Transverse colon (tissue), 4 donors: Measurements from ENCODE around the gene BRF1. TPM values are rescaled to one million over a fixed set of nuclear protein-coding genes. Genes with fewer than 3 reads are reported as not detected.

Source experiments
- DNase-seq: peaks from one replicate; pipeline ENCODE4 v3.0.0-alpha.2; 2019
- H3K27ac ChIP-seq, 4 donors: fragments of 200-600 bp; sonication (generic); 2 replicates each; pipeline ENCODE4 v1.5.1; 2016 to 2018; ENCODE audit warnings: inconsistent platforms in 4 of 4
- H3K27me3 ChIP-seq: fragments of 200-600 bp; sonication (generic); 2 replicates; pipeline ENCODE4 v1.5.1; 2017; ENCODE audit warnings: inconsistent platforms
- H3K36me3 ChIP-seq, 4 donors: fragments of 200-600 bp; sonication (generic); 2 replicates each; pipeline ENCODE4 v1.5.1; 2017 to 2019; ENCODE audit warnings: inconsistent platforms in 4 of 4
- H3K4me1 ChIP-seq, 4 donors: fragments of 200-600 bp; sonication (generic); 2 replicates each; pipeline ENCODE4 v1.5.1; 2017 to 2020; ENCODE audit warnings: inconsistent platforms in 4 of 4
- H3K4me3 ChIP-seq, 4 donors: fragments of 200-600 bp; sonication (generic); 1 replicate in 1 of 4; 2 replicates in 3 of 4; pipeline versions ENCODE4 v1.5.1 to v1.6.1; 2017 to 2019; ENCODE audit warnings: inconsistent platforms in 4 of 4
- H3K9me3 ChIP-seq, 2 donors: fragments of 200-600 bp; sonication (generic); 2 replicates each; pipeline ENCODE4 v1.5.1; 2017 to 2019; ENCODE audit warnings: inconsistent platforms in 2 of 2
- EP300 ChIP-seq: sonication (generic); formaldehyde crosslinking; IDR thresholded peaks from one replicate; pipeline ENCODE4 v1.6.1; 2017; ENCODE audit warnings: antibody characterized with exemption, low read depth
- POLR2A ChIP-seq: fragments of 450-650 bp; IDR thresholded peaks from one replicate; pipeline ENCODE4 v1.6.1; 2016; ENCODE audit warnings: antibody characterized with exemption, mild to moderate bottlenecking, moderate library complexity
- POLR2AphosphoS5 ChIP-seq, 3 donors: sonication (generic); formaldehyde crosslinking; IDR thresholded peaks; one replicate each; pipeline ENCODE4 v1.6.1; 2016; ENCODE audit warnings: antibody characterized with exemption in 3 of 3
- WGBS, 2 donors: methylation state at CpG; one replicate each; pipeline ENCODE4 v1.1.5; 2018; ENCODE audit warnings: low coverage in 1 of 2; 5-methylcytosine and 5-hydroxymethylcytosine counted together
- in situ Hi-C, 4 donors: fragments of 200-750 bp; cut with MboI; loops; one replicate each; pipeline versions ENCODE4 v1.15.0 to v1.15.1; 2017; ENCODE audit warnings: low sequenced_read_pairs in 3 of 4, low pct_ligation_motif_present in 1 of 4, low pct_unique_long_range_greater_than_20kb in 1 of 4
- intact Hi-C: fragments of 100-400 bp; cut with DNase I; formaldehyde crosslinking; loops from one replicate; pipeline ENCODE4 v1.15.1; 2023; ENCODE audit warnings: low total_unique reads
- total RNA-seq, 4 donors: library from RNA; depleted of rRNA; stranded (reverse); fragments of >200 nt; gene quantifications; one replicate each; pipeline ENCODE4 v1.1.0, GENCODE V29; 2016
- TF ChIP-seq, protein P1 (sequence below), 5 experiments: fragments of 200-600 bp in 3 of 5; fragments of 450-650 bp in 2 of 5; sonication (generic) in 3 of 5; IDR thresholded peaks; 1 replicate in 2 of 5; 2 replicates in 3 of 5; pipeline ENCODE4 v1.5.1; 2016 to 2017; ENCODE audit warnings: antibody characterized with exemption in 5 of 5, inconsistent platforms in 3 of 5, mild to moderate bottlenecking in 2 of 5, moderate library complexity in 1 of 5

Gene BRF1
- total RNA-seq, 4 donors from 2014 or later = 36.2 to 93.9 (median 62.6) TPM

DNA sequence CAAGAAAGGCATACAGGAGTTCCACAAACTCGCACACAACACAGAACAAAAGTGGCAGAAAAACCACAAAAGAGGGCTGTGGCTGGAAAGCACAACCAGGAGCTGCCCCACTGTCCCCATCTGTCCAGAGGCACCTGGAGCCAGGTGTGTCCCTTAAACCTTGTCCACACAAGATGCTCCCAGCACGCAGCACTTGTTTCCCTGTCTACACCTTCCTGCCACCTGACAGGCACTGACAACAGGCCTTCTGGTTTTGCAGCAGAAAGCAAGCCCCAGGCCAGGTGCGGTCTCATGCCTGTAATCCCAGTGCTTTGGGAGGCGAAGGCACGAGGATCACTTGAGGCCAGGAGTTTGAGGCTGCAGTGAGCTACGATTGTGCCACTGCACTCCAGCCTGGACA is 48.9 kb downstream of the BRF1 start:
- in situ Hi-C loops = no loop called here
- WGBS, 2 donors = 80 to 86% methylated on average over 1 to 6 of the region's 6 CpGs
- H3K36me3 ChIP-seq = no peaks in the 10 kb centered on the region
- H3K27ac ChIP-seq = no peak overlapping the region
- DNase-seq = no peak
- no peaks in the 10 kb centered on the region for H3K27me3 ChIP-seq
- TF ChIP-seq, protein P1, sequence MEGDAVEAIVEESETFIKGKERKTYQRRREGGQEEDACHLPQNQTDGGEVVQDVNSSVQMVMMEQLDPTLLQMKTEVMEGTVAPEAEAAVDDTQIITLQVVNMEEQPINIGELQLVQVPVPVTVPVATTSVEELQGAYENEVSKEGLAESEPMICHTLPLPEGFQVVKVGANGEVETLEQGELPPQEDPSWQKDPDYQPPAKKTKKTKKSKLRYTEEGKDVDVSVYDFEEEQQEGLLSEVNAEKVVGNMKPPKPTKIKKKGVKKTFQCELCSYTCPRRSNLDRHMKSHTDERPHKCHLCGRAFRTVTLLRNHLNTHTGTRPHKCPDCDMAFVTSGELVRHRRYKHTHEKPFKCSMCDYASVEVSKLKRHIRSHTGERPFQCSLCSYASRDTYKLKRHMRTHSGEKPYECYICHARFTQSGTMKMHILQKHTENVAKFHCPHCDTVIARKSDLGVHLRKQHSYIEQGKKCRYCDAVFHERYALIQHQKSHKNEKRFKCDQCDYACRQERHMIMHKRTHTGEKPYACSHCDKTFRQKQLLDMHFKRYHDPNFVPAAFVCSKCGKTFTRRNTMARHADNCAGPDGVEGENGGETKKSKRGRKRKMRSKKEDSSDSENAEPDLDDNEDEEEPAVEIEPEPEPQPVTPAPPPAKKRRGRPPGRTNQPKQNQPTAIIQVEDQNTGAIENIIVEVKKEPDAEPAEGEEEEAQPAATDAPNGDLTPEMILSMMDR (IDR thresholded peaks at IDR 0.05) = no peak
- no peak for TF ChIP-seq POLR2A
- no peak for TF ChIP-seq EP300
- no peak for TF ChIP-seq POLR2AphosphoS5 (IDR thresholded peaks at IDR 0.05)
- intact Hi-C loops = no loop called here
- H3K4me3 ChIP-seq = no peak overlapping the region
- peaks cover 11 to 24% (median 19%) of the 10 kb centered on the region in 4 donors for H3K4me1 ChIP-seq
- no peaks in the 10 kb centered on the region for H3K9me3 ChIP-seq

DNA sequence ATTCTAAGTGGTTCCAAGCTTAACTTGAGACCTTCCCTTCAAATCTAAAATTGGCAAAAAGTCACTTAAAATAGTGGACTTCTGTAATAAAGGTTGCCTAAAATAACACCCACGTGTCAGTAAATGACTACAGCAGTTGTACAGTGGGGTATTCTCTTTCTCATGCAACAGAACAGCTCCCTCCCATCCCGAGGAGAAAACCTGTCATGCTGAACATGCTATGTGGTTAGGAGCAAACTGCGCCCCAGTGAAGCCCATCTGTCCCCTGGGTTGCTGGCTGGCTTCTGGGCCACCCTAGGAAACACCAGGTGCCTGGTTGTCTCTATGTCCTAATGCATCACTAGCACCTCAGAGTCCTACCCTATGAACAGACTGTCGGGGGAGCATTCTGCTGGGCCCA is 49.8 kb downstream of the BRF1 start:
- Histone ChIP-seq H3K9me3 (no peaks in the 10 kb centered on the region), H3K27ac (no peak overlapping the region), H3K27me3 (no peaks in the 10 kb centered on the region), H3K4me1 (peaks cover 11 to 24% (median 17%) of the 10 kb centered on the region in 4 donors), H3K36me3 (no peaks in the 10 kb centered on the region), H3K4me3 (no peak overlapping the region)
- intact Hi-C loops = no loop called here
- TF ChIP-seq POLR2AphosphoS5 (IDR thresholded peaks at IDR 0.05) (no peak), POLR2A (no peak), EP300 (no peak)
- TF ChIP-seq, protein P1 (IDR thresholded peaks at IDR 0.05) = no peak
- DNase-seq = no peak
- WGBS, 2 donors = 70% methylated on average over 3 of the region's 4 CpGs; no CpG with 5 or more reads in 1 of the 2 donors
- in situ Hi-C loops = no loop called here

DNA sequence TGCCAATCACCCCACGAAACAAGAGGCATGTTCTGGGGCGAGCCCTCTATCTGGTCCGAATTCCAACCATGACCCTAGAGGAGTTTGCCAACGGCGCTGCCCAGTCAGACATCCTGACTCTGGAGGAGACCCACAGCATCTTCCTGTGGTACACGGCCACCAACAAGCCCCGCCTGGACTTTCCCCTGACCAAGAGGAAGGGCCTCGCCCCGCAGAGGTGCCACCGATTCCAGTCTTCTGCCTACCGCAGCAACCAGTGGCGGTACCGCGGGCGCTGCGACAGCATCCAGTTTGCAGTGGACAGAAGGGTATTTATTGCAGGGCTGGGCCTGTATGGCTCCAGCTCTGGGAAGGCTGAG is 50.8 kb downstream of the BRF1 start:
- TF ChIP-seq EP300 (no peak), POLR2A (no peak), POLR2AphosphoS5 (IDR thresholded peaks at IDR 0.05) (no peak)
- TF ChIP-seq, protein P1 (IDR thresholded peaks at IDR 0.05) = no peak
- H3K27ac ChIP-seq = peak overlapping the region in 1 of 4 donors; percentile 94
- no peaks in the 10 kb centered on the region for H3K27me3 ChIP-seq
- intact Hi-C loops = no loop called here
- WGBS, 2 donors = 94% methylated on average over 12 of the region's 16 CpGs; no CpG with 5 or more reads in 1 of the 2 donors
- H3K4me1 ChIP-seq = peaks cover 11 to 24% (median 17%) of the 10 kb centered on the region in 4 donors
- no peak for DNase-seq
- H3K9me3 ChIP-seq = no peaks in the 10 kb centered on the region
- H3K4me3 ChIP-seq = no peak overlapping the region
- no peaks in the 10 kb centered on the region for H3K36me3 ChIP-seq
- in situ Hi-C loops = no loop called here

DNA sequence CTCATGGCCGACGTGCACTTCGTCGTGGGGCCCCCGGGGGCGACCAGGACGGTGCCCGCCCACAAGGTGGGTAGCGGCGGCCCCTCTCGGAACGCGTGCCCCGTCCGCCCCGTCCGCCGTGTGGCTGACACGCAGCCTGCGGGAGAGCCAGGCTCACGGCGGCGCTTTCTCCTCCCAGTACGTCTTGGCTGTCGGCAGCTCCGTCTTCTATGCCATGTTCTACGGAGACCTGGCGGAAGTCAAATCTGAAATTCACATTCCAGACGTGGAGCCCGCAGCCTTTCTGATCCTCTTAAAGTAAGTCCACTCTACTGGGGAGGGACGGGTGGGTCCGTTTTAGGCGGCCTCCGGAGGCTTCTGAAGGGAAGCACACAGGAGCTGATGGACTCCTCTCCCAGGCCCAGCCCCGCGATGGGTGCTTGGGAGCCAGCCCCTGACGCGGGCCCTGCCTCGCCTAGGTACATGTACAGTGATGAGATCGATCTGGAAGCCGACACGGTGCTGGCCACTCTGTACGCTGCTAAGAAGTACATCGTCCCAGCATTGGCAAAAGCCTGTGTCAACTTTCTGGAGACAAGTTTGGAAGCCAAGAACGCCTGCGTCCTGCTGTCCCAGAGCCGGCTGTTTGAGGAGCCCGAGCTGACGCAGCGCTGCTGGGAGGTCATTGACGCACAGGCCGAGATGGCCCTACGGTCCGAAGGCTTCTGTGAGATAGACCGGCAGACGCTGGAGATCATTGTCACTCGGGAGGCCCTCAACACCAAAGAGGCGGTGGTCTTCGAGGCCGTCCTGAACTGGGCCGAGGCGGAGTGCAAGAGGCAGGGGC is 51.4 kb downstream of the BRF1 start:
- 60% methylated on average over 43 of the region's 62 CpGs; no CpG with 5 or more reads in 1 of the 2 donors for WGBS, 2 donors
- H3K27ac ChIP-seq = peak overlapping the region; percentile 90 to 96 (median 94)
- peaks cover 11 to 24% (median 17%) of the 10 kb centered on the region in 4 donors for H3K4me1 ChIP-seq
- in situ Hi-C loops = no loop called here
- H3K27me3 ChIP-seq = no peaks in the 10 kb centered on the region
- TF ChIP-seq POLR2A (no peak), POLR2AphosphoS5 (IDR thresholded peaks at IDR 0.05) (peak in 1 of 3 donors; percentile 17)
- TF ChIP-seq, protein P1 (IDR thresholded peaks at IDR 0.05) = peak in 1 of 5 experiments; percentile 23
- peak overlapping the region; percentile 38 to 74 (median 67) for H3K4me3 ChIP-seq
- DNase-seq = peak; percentile 27
- H3K36me3 ChIP-seq = no peaks in the 10 kb centered on the region
- intact Hi-C loops = no loop called here
- no peaks in the 10 kb centered on the region for H3K9me3 ChIP-seq
